Duodenal mucosa (tissue), 2 donors: ENCODE results near the gene ROCK2.

Source experiments
- H3K27ac ChIP-seq: one replicate; pipeline ENCODE4 v1.7.0; 2013; ENCODE audit warnings: low read depth, low read length
- H3K27me3 ChIP-seq, 2 donors: one replicate each; pipeline ENCODE4 v1.7.0; 2013; ENCODE audit warnings: low read length in 2 of 2, control low read depth in 1 of 2; ENCODE audit not compliant: insufficient read depth in 2 of 2, control insufficient read depth in 1 of 2
- H3K36me3 ChIP-seq, 2 donors: one replicate each; pipeline ENCODE4 v1.7.0; 2013; ENCODE audit warnings: low read length in 2 of 2, control low read depth in 1 of 2; ENCODE audit not compliant: insufficient read depth in 2 of 2, control insufficient read depth in 1 of 2
- H3K4me1 ChIP-seq, 2 donors: one replicate each; pipeline ENCODE4 v1.7.0; 2013; ENCODE audit warnings: low read length in 2 of 2, control low read depth in 1 of 2; ENCODE audit not compliant: insufficient read depth in 2 of 2, control insufficient read depth in 1 of 2
- H3K4me3 ChIP-seq, 2 donors: one replicate each; pipeline ENCODE4 v1.7.0; 2013; ENCODE audit warnings: low read length in 2 of 2, low read depth in 1 of 2
- H3K9ac ChIP-seq, 2 donors: one replicate each; pipeline ENCODE4 v1.7.0; 2013; ENCODE audit warnings: low read length in 2 of 2, low read depth in 1 of 2
- H3K9me3 ChIP-seq, 2 donors: one replicate each; pipeline ENCODE4 v1.7.0; 2013; ENCODE audit warnings: low read length in 2 of 2, control low read depth in 1 of 2; ENCODE audit not compliant: control insufficient read depth in 1 of 2

Gene ROCK2

GRCh38 chr2:11227595-11227994 lies 116.8 kb downstream of the ROCK2 start:
- Histone ChIP-seq H3K9me3 (no peaks in the 10 kb centered on the region), H3K9ac (no peak overlapping the region), H3K27me3 (no peaks in the 10 kb centered on the region), H3K4me1 (no peaks in the 10 kb centered on the region), H3K4me3 (no peak overlapping the region), H3K27ac (no peak overlapping the region), H3K36me3 (peaks cover 4 to 5% of the 10 kb centered on the region in 2 donors)

GRCh38 chr2:11224887-11225286 lies 119.5 kb downstream of the ROCK2 start:
- H3K4me3 ChIP-seq = no peak overlapping the region
- no peaks in the 10 kb centered on the region for H3K4me1 ChIP-seq
- H3K27me3 ChIP-seq = no peaks in the 10 kb centered on the region
- no peak overlapping the region for H3K27ac ChIP-seq
- H3K9me3 ChIP-seq = no peaks in the 10 kb centered on the region
- H3K9ac ChIP-seq = no peak overlapping the region
- peaks cover 6 to 10% of the 10 kb centered on the region in 2 donors for H3K36me3 ChIP-seq

GRCh38 chr2:11222845-11223244 lies 121.6 kb downstream of the ROCK2 start:
- no peaks in the 10 kb centered on the region for H3K9me3 ChIP-seq
- peaks cover 8 to 10% of the 10 kb centered on the region in 2 donors for H3K36me3 ChIP-seq
- no peaks in the 10 kb centered on the region for H3K4me1 ChIP-seq
- no peaks in the 10 kb centered on the region for H3K27me3 ChIP-seq
- H3K9ac ChIP-seq = no peak overlapping the region
- no peak overlapping the region for H3K4me3 ChIP-seq
- H3K27ac ChIP-seq = no peak overlapping the region

- no peak overlapping the region for H3K9ac ChIP-seq
- H3K9me3 ChIP-seq = no peaks in the 10 kb centered on the region
- peaks cover 20 to 25% of the 10 kb centered on the region in 2 donors for H3K36me3 ChIP-seq
- no peaks in the 10 kb centered on the region for H3K27me3 ChIP-seq
- H3K4me1 ChIP-seq = no peaks in the 10 kb centered on the region
- H3K4me3 ChIP-seq = no peak overlapping the region
- H3K27ac ChIP-seq = no peak overlapping the region
These were observed 124.0 kb downstream of the ROCK2 start for GRCh38 chr2:11220445-11220844.

GRCh38 chr2:11215407-11215806 lies 129.0 kb downstream of the ROCK2 start:
- Histone ChIP-seq H3K9ac (no peak overlapping the region), H3K36me3 (peaks cover 26 to 60% of the 10 kb centered on the region in 2 donors), H3K27ac (no peak overlapping the region), H3K4me3 (no peak overlapping the region), H3K27me3 (no peaks in the 10 kb centered on the region), H3K4me1 (no peaks in the 10 kb centered on the region), H3K9me3 (no peaks in the 10 kb centered on the region)

- Histone ChIP-seq H3K27ac (no peak overlapping the region), H3K9me3 (no peaks in the 10 kb centered on the region), H3K36me3 (peaks cover 24 to 64% of the 10 kb centered on the region in 2 donors), H3K9ac (no peak overlapping the region), H3K4me3 (no peak overlapping the region), H3K27me3 (no peaks in the 10 kb centered on the region), H3K4me1 (no peaks in the 10 kb centered on the region)
These were observed 129.7 kb downstream of the ROCK2 start for GRCh38 chr2:11214770-11215169.

GRCh38 chr2:11213975-11214374 lies 130.5 kb downstream of the ROCK2 start:
- no peak overlapping the region for H3K27ac ChIP-seq
- H3K4me3 ChIP-seq = no peak overlapping the region
- H3K27me3 ChIP-seq = no peaks in the 10 kb centered on the region
- H3K9ac ChIP-seq = no peak overlapping the region
- H3K9me3 ChIP-seq = no peaks in the 10 kb centered on the region
- H3K4me1 ChIP-seq = no peaks in the 10 kb centered on the region
- peaks cover 26 to 64% of the 10 kb centered on the region in 2 donors for H3K36me3 ChIP-seq

GRCh38 chr2:11213090-11213638 lies 131.3 kb downstream of the ROCK2 start:
- Histone ChIP-seq H3K4me1 (no peaks in the 10 kb centered on the region), H3K27ac (no peak overlapping the region), H3K36me3 (peaks cover 26 to 64% of the 10 kb centered on the region in 2 donors), H3K9me3 (no peaks in the 10 kb centered on the region), H3K9ac (no peak overlapping the region), H3K4me3 (no peak overlapping the region), H3K27me3 (no peaks in the 10 kb centered on the region)

- Histone ChIP-seq H3K27ac (no peak overlapping the region), H3K27me3 (no peaks in the 10 kb centered on the region), H3K4me1 (no peaks in the 10 kb centered on the region), H3K9ac (no peak overlapping the region), H3K36me3 (peaks cover 23 to 65% of the 10 kb centered on the region in 2 donors), H3K4me3 (no peak overlapping the region), H3K9me3 (no peaks in the 10 kb centered on the region)
These were observed 131.8 kb downstream of the ROCK2 start for GRCh38 chr2:11212645-11213044.

- Histone ChIP-seq H3K27ac (no peak overlapping the region), H3K27me3 (no peaks in the 10 kb centered on the region), H3K4me3 (no peak overlapping the region), H3K9me3 (no peaks in the 10 kb centered on the region), H3K9ac (no peak overlapping the region), H3K36me3 (peaks cover 10 to 43% of the 10 kb centered on the region in 2 donors), H3K4me1 (no peaks in the 10 kb centered on the region)
These were observed 136.4 kb downstream of the ROCK2 start for GRCh38 chr2:11208083-11208482.

GRCh38 chr2:11203480-11203879 lies 141.0 kb downstream of the ROCK2 start:
- Histone ChIP-seq H3K36me3 (peaks cover 13 to 45% of the 10 kb centered on the region in 2 donors), H3K4me3 (no peak overlapping the region), H3K9me3 (no peaks in the 10 kb centered on the region), H3K27ac (no peak overlapping the region), H3K9ac (no peak overlapping the region), H3K27me3 (no peaks in the 10 kb centered on the region), H3K4me1 (no peaks in the 10 kb centered on the region)
